GM12878 (cell line): ENCODE measurements around the gene SOBP.

Experiments used
- CBX3 ChIP-seq: fragments of 200-600 bp; sonication (generic); IDR thresholded peaks from 2 replicates; pipeline ENCODE4 v1.6.1; 2016; ENCODE audit warnings: low read depth, borderline replicate concordance
- POLR2A ChIP-seq: IDR thresholded peaks from 2 replicates; pipeline ENCODE4 v1.6.1; 2011; ENCODE audit warnings: low read depth, mild to moderate bottlenecking, low read length

- TF ChIP-seq POLR2A: no peak
- TF ChIP-seq CBX3: no peak
Observed at GRCh38 chr6:107491760-107492660, 2.1 kb downstream of the SOBP start.
